Transverse colon (tissue), 4 donors: ENCODE results near the gene CABP7. TPM values are rescaled to one million over a fixed set of nuclear protein-coding genes. Genes with fewer than 3 reads are reported as not detected.

ENCODE experiments used
- DNase-seq: peaks from one replicate; pipeline ENCODE4 v3.0.0-alpha.2; 2019
- H3K27ac ChIP-seq, 4 donors: fragments of 200-600 bp; sonication (generic); 2 replicates each; pipeline ENCODE4 v1.5.1; 2016 to 2018; ENCODE audit warnings: inconsistent platforms in 4 of 4
- H3K27me3 ChIP-seq: fragments of 200-600 bp; sonication (generic); 2 replicates; pipeline ENCODE4 v1.5.1; 2017; ENCODE audit warnings: inconsistent platforms
- H3K36me3 ChIP-seq, 4 donors: fragments of 200-600 bp; sonication (generic); 2 replicates each; pipeline ENCODE4 v1.5.1; 2017 to 2019; ENCODE audit warnings: inconsistent platforms in 4 of 4
- H3K4me1 ChIP-seq, 4 donors: fragments of 200-600 bp; sonication (generic); 2 replicates each; pipeline ENCODE4 v1.5.1; 2017 to 2020; ENCODE audit warnings: inconsistent platforms in 4 of 4
- H3K4me3 ChIP-seq, 4 donors: fragments of 200-600 bp; sonication (generic); 1 replicate in 1 of 4; 2 replicates in 3 of 4; pipeline versions ENCODE4 v1.5.1 to v1.6.1; 2017 to 2019; ENCODE audit warnings: inconsistent platforms in 4 of 4
- H3K9me3 ChIP-seq, 2 donors: fragments of 200-600 bp; sonication (generic); 2 replicates each; pipeline ENCODE4 v1.5.1; 2017 to 2019; ENCODE audit warnings: inconsistent platforms in 2 of 2
- EP300 ChIP-seq: sonication (generic); formaldehyde crosslinking; IDR thresholded peaks from one replicate; pipeline ENCODE4 v1.6.1; 2017; ENCODE audit warnings: antibody characterized with exemption, low read depth
- POLR2A ChIP-seq: fragments of 450-650 bp; IDR thresholded peaks from one replicate; pipeline ENCODE4 v1.6.1; 2016; ENCODE audit warnings: antibody characterized with exemption, mild to moderate bottlenecking, moderate library complexity
- POLR2AphosphoS5 ChIP-seq, 3 donors: sonication (generic); formaldehyde crosslinking; IDR thresholded peaks; one replicate each; pipeline ENCODE4 v1.6.1; 2016; ENCODE audit warnings: antibody characterized with exemption in 3 of 3
- WGBS, 2 donors: methylation state at CpG; one replicate each; pipeline ENCODE4 v1.1.5; 2018; ENCODE audit warnings: low coverage in 1 of 2; 5-methylcytosine and 5-hydroxymethylcytosine counted together
- in situ Hi-C, 4 donors: fragments of 200-750 bp; cut with MboI; loops; one replicate each; pipeline versions ENCODE4 v1.15.0 to v1.15.1; 2017; ENCODE audit warnings: low sequenced_read_pairs in 3 of 4, low pct_ligation_motif_present in 1 of 4, low pct_unique_long_range_greater_than_20kb in 1 of 4
- intact Hi-C: fragments of 100-400 bp; cut with DNase I; formaldehyde crosslinking; loops from one replicate; pipeline ENCODE4 v1.15.1; 2023; ENCODE audit warnings: low total_unique reads
- total RNA-seq, 4 donors: library from RNA; depleted of rRNA; stranded (reverse); fragments of >200 nt; gene quantifications; one replicate each; pipeline ENCODE4 v1.1.0, GENCODE V29; 2016
- TF ChIP-seq, protein P1 (sequence below), 5 experiments: fragments of 200-600 bp in 3 of 5; fragments of 450-650 bp in 2 of 5; sonication (generic) in 3 of 5; IDR thresholded peaks; 1 replicate in 2 of 5; 2 replicates in 3 of 5; pipeline ENCODE4 v1.5.1; 2016 to 2017; ENCODE audit warnings: antibody characterized with exemption in 5 of 5, inconsistent platforms in 3 of 5, mild to moderate bottlenecking in 2 of 5, moderate library complexity in 1 of 5

CABP7 gene
- total RNA-seq, 4 donors from 2014 or later = not detected

- WGBS, 2 donors = 16% methylated on average over 11 of the region's 14 CpGs; no CpG with 5 or more reads in 1 of the 2 donors
- Histone ChIP-seq H3K36me3 (no peaks in the 10 kb centered on the region), H3K9me3 (no peaks in the 10 kb centered on the region), H3K27me3 (peaks cover 14% of the 10 kb centered on the region), H3K4me3 (no peak overlapping the region), H3K4me1 (peaks cover 0 to 42% (median 39%) of the 10 kb centered on the region in 4 donors), H3K27ac (peak overlapping the region in 3 of 4 donors; percentile 14 to 37 (median 28))
- TF ChIP-seq POLR2A (no peak), POLR2AphosphoS5 (IDR thresholded peaks at IDR 0.05) (no peak), EP300 (no peak)
- TF ChIP-seq, protein P1, sequence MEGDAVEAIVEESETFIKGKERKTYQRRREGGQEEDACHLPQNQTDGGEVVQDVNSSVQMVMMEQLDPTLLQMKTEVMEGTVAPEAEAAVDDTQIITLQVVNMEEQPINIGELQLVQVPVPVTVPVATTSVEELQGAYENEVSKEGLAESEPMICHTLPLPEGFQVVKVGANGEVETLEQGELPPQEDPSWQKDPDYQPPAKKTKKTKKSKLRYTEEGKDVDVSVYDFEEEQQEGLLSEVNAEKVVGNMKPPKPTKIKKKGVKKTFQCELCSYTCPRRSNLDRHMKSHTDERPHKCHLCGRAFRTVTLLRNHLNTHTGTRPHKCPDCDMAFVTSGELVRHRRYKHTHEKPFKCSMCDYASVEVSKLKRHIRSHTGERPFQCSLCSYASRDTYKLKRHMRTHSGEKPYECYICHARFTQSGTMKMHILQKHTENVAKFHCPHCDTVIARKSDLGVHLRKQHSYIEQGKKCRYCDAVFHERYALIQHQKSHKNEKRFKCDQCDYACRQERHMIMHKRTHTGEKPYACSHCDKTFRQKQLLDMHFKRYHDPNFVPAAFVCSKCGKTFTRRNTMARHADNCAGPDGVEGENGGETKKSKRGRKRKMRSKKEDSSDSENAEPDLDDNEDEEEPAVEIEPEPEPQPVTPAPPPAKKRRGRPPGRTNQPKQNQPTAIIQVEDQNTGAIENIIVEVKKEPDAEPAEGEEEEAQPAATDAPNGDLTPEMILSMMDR (IDR thresholded peaks at IDR 0.05) = no peak
- DNase-seq = no peak
- in situ Hi-C loops = no loop called here
- intact Hi-C loops = no loop called here
Measured at GRCh38 chr22:29704528-29705285, 15.1 kb upstream of the CABP7 start.

- WGBS, 2 donors = 81% methylated on average over 7 of the region's 7 CpGs; no CpG with 5 or more reads in 1 of the 2 donors
- no peak overlapping the region for H3K4me3 ChIP-seq
- in situ Hi-C loops (no loop called here), intact Hi-C loops (no loop called here)
- peaks cover 0 to 43% (median 38%) of the 10 kb centered on the region in 4 donors for H3K4me1 ChIP-seq
- TF ChIP-seq EP300 (no peak), POLR2AphosphoS5 (IDR thresholded peaks at IDR 0.05) (no peak), POLR2A (no peak)
- TF ChIP-seq, protein P1 (IDR thresholded peaks at IDR 0.05) = no peak
- peak overlapping the region in 1 of 4 donors; percentile 17 for H3K27ac ChIP-seq
- H3K27me3 ChIP-seq = peaks cover 14% of the 10 kb centered on the region
- no peaks in the 10 kb centered on the region for H3K9me3 ChIP-seq
- H3K36me3 ChIP-seq = no peaks in the 10 kb centered on the region
- DNase-seq = no peak
Measured at GRCh38 chr22:29705651-29706050, 14.2 kb upstream of the CABP7 start.

- Histone ChIP-seq H3K36me3 (no peaks in the 10 kb centered on the region), H3K27ac (no peak overlapping the region), H3K4me1 (peaks cover 0 to 39% (median 30%) of the 10 kb centered on the region in 4 donors), H3K27me3 (peaks cover 14% of the 10 kb centered on the region), H3K9me3 (no peaks in the 10 kb centered on the region), H3K4me3 (no peak overlapping the region)
- TF ChIP-seq POLR2AphosphoS5 (IDR thresholded peaks at IDR 0.05) (no peak), EP300 (no peak), POLR2A (no peak)
- TF ChIP-seq, protein P1 (IDR thresholded peaks at IDR 0.05) = no peak
- intact Hi-C loops = no loop called here
- 80% methylated on average over 9 of the region's 9 CpGs; no CpG with 5 or more reads in 1 of the 2 donors for WGBS, 2 donors
- DNase-seq = no peak
- in situ Hi-C loops = no loop called here
Measured at GRCh38 chr22:29706486-29706885, 13.3 kb upstream of the CABP7 start.

GRCh38 chr22:29707010-29707409 is 12.8 kb upstream of the CABP7 start:
- DNase-seq = no peak
- TF ChIP-seq POLR2A = no peak
- H3K4me3 ChIP-seq = no peak overlapping the region
- in situ Hi-C loops = no loop called here
- no peaks in the 10 kb centered on the region for H3K36me3 ChIP-seq
- H3K27ac ChIP-seq = no peak overlapping the region
- H3K9me3 ChIP-seq = no peaks in the 10 kb centered on the region
- peaks cover 0 to 35% (median 24%) of the 10 kb centered on the region in 4 donors for H3K4me1 ChIP-seq
- intact Hi-C loops = no loop called here
- H3K27me3 ChIP-seq = peaks cover 14% of the 10 kb centered on the region
- WGBS, 2 donors = 73 to 80% methylated on average over 2 to 18 of the region's 18 CpGs
